Sciatic nerve (tissue), 2 donors: ENCODE data around the gene PLA2G4C. TPM values are rescaled to one million over a fixed set of nuclear protein-coding genes. Genes with fewer than 3 reads are reported as not detected.

ENCODE experiments used
- ATAC-seq: fragments of 200-7000 bp; cut with Tn5 transposase; one replicate; pipeline ENCODE4 v1.9.1; 2020; ENCODE audit warnings: mild to moderate bottlenecking, moderate library complexity
- DNase-seq: peaks from one replicate; pipeline ENCODE4 v3.0.0-alpha.2; 2020; ENCODE audit warnings: low spot score
- intact Hi-C: fragments of 100-400 bp; cut with DNase I; formaldehyde crosslinking; loops from one replicate; pipeline ENCODE4 v1.14.2; 2022
- total RNA-seq: library from RNA; stranded (reverse); fragmentation: NEBNext Ultra II Directional; extraction: Animal tissue kit (Norgen Biotek cat#: 25700); gene quantifications from one replicate; pipeline ENCODE4 v1.2.1, GENCODE V29; 2021
- donor health status: DM: no; HTN: no; CAD: no.
- donor health status: DM: no; HTN: no; CAD: no.

PLA2G4C gene, protein sequence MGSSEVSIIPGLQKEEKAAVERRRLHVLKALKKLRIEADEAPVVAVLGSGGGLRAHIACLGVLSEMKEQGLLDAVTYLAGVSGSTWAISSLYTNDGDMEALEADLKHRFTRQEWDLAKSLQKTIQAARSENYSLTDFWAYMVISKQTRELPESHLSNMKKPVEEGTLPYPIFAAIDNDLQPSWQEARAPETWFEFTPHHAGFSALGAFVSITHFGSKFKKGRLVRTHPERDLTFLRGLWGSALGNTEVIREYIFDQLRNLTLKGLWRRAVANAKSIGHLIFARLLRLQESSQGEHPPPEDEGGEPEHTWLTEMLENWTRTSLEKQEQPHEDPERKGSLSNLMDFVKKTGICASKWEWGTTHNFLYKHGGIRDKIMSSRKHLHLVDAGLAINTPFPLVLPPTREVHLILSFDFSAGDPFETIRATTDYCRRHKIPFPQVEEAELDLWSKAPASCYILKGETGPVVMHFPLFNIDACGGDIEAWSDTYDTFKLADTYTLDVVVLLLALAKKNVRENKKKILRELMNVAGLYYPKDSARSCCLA
- total RNA-seq = 32.7 TPM

DNA sequence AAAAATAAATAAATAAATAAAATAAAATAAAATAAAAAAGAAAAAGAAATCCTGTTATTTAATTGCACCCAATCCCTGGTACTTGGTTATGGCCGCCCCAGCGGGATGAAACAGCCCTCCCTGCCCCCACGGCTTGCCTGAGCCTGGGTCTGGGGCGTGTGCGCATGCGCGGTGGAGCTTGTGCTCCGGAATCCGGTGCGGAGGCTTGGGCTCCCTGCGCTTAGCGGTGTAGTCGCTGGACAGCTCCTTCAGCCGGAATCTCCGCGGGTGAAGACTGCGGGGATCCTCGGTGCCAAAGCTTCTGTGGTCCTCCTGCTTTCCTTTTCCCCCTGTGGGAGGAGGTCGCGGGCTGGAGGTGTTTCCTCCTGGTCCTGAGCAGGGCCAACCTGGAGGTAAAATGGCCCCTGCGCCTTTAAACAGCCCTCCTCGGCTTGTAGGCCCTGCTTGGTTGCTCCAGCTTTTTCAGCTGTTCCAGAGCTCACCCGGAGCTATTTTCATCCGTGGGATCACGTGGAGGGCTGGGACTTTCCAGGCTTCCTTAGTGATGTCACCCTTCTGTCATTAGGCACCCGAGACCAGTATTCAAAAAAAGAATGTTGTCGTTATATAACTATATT is at the start of gene PLA2G4C:
Gene PLA2G4C (minus strand): TSS at position 468 of the 617 bp plus-strand sequence. CDS start 4,288 bp downstream, outside the sequence.
- peak; percentile 92 for DNase-seq
- ATAC-seq = peak; percentile 97
- intact Hi-C loops = no loop called here

DNA sequence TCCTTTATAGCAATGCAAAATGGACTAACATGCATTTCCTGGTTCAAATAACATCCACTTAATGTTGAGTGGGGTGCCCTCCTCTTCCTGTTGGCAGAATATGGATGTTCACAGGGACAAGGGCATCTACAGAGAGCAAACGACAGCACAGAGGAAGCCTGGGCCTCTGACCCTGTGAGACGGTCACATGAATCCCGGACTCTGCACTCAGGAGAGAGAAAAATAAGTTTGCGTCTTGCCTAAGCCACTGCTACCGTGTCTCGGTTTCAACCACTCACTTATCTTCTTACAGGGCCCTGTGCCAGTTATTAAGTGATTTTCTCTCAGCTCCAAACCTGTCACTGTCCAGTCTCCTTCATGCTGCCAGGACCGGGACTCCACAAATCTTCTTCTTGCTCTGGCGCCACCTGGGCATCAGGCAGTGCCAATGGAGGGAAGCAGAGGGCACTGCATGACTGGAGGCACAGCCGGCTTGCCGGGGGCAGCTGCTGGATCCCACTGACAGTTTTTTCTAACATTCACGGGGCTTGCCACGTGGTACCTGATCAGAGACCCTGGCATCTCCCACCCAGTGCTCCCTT is 47.7 kb upstream of the PLA2G4C start:
- intact Hi-C loops = no loop called here
- ATAC-seq (no peak), DNase-seq (no peak)

DNA sequence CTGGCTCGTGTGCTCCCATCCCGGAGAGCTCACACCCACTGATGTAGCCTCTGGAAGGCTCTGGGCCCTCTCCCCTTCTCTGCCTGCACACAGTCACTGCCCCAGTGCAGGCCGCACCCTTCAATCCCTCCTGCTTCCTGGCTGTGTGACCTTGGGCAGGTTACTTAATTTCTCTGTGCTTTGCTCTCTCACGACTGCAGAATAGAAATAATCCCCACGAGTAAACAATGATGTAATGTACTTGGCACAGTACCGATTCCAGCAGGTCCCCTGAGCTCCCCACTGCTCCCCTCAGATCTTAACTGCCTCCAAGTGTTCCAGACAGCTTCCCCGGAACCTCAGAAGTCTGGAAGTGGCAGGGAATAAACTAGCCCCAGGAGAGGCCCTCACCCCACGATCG is 43.4 kb upstream of the PLA2G4C start:
- ATAC-seq (no peak), DNase-seq (no peak)
- intact Hi-C loops = loop anchor here (5.0 kb wide), 1 partner anchor 47 kb away; no protein-coding TSS in a partner anchor

DNA sequence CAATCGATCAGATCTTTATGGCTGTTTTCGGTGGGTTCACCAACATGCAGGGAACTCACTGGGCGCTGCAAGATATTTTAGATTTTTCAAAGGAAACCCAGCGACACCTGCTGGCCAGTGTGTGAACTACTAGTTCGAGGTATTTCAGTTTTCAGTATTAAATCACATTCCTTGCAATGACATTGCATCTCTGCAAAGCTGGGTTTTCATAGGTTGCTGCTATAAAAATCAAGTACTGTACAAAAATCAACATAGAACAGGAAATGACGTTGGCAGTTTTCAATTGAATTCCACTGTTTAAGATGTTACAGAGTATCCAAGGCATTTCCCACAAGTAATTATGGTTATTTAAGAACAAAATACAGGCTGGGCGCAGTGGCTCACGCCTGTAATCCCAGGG is 41.9 kb upstream of the PLA2G4C start:
- intact Hi-C loops = loop anchor here (5.0 kb wide), 1 partner anchor 45 kb away; no protein-coding TSS in a partner anchor
- peak; percentile 53 for ATAC-seq
- peak; percentile 81 for DNase-seq

DNA sequence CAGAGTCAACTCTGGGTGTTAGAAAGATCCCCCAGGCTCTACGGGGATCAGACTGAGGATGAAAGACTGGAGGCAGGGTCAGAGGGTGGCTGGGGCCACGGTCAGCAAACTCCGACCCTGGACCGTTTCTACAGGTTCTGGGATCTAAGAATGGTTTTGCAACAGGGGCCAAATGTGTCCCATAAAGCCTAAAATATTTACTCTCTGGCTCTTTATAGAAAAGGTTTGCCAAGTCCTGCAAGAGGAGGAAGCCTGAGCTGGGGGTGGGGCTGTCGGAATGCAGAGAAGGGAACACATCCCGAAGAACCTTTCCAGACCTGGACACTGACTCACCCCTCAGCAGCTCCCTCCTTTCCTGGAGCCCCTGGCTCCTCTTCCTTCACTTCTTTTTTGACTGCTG is 38.8 kb upstream of the PLA2G4C start:
- DNase-seq = no peak
- no peak for ATAC-seq
- intact Hi-C loops = no loop called here

DNA sequence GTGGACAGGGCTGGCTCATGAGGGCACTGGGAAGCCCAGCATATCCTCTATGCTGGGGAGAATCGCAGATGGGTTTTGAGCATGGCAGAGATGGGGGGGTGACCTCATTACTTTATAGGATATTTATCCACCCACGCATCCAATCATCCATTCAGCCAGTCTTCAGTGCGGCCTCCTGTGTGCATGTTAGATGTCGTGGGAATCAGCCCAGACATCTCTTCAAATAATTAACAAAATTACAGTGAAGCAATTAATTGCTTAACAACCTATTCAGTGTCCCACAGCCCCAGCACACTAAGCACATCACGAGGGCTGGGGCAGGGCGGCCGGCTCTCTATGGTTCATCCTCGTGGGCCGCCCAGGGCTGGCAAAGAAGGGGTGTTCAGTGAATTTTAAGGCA is 38.0 kb upstream of the PLA2G4C start:
- intact Hi-C loops = no loop called here
- ATAC-seq (no peak), DNase-seq (no peak)

DNA sequence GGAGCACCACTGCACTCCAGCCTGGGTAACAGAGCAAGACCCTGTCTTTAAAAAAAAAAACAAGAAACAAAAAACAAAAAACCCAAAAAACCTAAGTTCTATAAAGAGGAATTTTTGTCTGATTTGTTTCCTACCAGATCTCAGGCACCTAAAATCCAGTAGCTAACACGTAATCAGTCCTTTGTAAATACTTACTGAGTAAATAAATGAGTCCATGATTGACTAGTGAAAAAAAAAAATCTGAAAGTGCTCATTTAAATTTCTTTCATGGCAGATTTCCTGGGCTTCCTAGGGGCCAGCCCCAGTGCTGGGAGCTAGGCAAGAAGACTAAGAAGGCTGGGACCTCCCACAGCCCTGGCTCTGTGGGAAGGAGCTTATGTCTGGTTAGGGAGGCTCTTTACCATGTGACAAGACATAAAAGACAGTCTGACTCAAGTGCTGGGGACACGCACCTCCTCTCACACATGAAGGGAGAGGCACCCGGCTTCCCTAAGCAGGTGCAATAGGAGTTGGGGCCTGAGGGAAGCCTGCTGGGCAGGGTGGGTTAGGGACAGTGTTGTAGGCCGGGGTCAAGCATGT is 37.1 kb upstream of the PLA2G4C start:
- ATAC-seq (no peak), DNase-seq (no peak)
- intact Hi-C loops = no loop called here

DNA sequence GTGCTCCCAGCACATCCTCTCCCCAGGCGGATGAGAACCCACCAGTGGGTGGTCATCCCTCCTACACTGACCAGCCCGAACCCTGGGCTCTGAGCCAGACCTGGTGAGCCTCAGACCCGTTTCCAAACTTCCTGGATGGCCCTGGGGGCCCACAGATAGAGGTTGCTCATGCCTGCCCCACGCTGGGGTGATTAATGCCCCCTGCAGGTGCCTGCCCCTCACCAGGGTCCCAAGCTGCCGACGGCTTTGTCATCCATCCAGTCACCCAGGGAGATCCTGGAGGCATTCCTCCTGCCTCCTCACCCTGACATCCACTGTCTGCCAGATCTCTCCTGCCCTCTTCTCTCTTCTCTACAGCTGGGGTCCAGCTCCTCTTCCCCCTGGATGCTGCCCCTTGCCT is 28.4 kb upstream of the PLA2G4C start:
- DNase-seq = no peak
- intact Hi-C loops = no loop called here
- ATAC-seq = no peak

DNA sequence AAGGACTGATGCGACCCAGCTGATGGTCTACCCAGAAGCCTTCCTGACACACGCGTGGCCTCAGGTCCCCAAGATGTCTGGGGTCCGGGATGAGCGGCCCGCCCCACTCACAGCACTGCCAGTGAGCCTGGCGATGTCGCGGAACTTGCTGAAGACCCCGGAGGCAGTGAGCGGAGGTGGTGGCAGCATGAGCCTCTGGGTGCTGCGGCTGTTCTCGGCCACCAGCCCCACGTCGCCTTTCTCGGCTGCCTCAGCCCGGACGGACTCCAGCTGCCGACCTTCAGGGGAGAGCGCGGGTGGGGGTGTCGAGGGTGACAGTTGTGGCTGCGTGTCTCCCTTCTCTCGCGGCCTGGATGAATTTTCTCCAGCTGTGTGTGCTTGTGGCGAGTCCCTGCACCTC is 26.8 kb upstream of the PLA2G4C start:
- no peak for DNase-seq
- intact Hi-C loops = no loop called here
- no peak for ATAC-seq

DNA sequence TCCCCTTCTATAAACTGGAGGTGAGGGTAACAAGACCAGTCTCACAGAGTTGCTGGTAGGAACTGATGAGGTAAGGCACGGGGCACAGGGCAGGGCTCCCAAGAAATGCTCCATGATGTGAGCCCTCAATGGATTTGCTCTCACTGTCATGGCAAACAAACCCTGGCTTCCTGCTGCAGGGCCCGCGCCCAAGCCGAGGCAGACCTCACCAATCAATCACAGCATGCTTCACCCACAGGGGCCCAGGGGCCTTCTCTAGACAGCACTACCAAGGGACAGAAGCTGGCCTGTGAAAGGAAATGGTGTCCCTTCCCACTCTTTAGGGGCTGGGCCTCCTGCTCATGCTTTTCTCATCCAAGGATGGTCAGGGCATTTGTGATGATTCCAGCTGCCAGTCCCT is 25.9 kb upstream of the PLA2G4C start:
- no peak for DNase-seq
- intact Hi-C loops = no loop called here
- no peak for ATAC-seq

DNA sequence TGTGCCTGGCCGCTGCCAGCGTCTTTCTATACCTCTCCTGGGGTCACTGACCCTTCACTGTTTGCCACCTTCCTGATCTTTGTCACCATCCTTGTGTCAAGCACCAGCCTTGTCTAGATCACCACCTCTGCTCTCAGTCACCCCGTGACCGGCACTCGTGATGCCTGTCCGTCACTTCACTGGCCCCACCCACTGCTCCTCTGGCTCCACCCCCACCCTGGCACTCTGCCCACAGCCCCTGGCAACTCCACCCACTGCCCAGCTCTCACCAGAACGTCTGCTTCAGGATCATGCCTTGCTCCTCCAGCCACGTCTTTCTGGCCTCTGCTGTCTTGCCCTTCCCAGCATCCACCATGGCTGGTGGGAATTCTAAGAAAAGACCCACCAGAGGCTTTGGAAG is 24.8 kb upstream of the PLA2G4C start:
- intact Hi-C loops = no loop called here
- ATAC-seq (no peak), DNase-seq (no peak)

DNA sequence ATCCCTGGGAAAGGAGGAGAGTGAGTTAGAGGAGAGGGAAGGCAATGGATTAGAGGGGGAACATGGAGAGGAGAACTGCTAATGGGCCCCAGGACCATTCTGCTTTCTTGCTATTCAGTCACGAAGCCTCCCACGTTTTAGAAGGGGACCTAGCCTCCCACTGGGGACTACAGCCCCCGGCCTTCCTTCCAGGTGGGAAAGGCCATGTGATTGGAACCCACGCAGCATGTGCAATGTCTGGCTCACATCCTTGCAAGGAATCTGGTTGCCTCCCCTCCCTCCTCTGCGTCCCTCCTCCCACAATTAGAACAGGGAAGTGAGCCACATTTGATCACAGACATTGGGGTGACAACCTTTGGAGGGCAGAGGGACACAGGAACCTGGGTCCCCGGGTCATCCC is 22.5 kb upstream of the PLA2G4C start:
- ATAC-seq (no peak), DNase-seq (no peak)
- intact Hi-C loops = no loop called here

DNA sequence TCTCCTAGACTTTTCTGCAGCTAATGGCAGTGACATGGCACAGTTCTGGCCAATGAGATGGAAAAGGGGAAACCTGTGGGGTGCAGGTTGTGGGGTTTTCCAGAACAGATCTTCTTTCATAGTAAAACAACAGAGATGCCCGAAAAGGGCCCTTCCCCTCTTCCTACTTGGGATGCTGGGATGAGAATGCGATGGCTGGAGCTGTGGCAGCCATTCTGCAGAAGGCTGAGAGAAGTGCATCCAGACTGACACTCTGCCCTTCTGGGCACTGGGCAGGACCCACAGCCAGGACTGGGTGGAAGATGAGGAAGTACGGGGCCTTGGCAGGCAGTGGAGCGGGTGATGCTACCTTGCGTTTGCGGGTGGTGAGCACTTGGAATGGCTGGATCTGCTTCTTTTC is 16.9 kb upstream of the PLA2G4C start:
- DNase-seq (no peak), ATAC-seq (no peak)
- intact Hi-C loops = no loop called here

DNA sequence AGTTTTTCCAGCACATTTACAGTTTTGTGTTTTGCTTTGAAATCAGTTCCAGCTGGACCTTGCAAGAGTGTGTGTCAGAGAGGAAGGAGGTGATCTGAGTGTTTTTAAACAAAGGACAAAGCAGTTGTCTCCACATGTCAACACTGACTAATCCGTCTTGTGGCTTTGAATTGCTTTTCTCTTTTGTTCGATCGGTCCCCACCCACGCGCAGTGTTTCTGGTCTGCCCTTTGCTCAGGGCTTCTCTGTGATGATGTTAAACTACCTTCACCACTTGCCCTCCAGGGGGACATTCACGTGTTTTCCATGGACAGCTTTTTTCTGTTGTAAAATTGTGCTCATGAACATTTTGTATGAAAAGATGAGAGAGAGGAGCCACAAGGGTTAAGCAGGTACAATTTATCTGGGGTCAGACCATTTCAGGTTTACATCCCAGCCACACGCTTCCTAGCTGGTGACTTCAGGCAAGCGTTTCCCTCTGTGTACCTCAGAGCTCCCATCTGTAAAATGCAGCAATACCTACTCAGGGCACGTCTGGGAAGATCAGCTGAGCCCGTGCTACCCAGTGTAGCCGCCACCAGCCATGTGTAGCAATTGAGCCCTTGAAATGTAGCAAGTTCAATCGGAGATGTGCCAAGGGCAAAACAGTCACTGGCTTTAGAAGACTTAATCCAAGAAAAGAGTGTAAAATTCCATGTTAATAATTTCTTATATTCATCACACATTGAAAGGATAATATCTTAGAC is 13.5 kb upstream of the PLA2G4C start:
- no peak for ATAC-seq
- intact Hi-C loops = no loop called here

DNA sequence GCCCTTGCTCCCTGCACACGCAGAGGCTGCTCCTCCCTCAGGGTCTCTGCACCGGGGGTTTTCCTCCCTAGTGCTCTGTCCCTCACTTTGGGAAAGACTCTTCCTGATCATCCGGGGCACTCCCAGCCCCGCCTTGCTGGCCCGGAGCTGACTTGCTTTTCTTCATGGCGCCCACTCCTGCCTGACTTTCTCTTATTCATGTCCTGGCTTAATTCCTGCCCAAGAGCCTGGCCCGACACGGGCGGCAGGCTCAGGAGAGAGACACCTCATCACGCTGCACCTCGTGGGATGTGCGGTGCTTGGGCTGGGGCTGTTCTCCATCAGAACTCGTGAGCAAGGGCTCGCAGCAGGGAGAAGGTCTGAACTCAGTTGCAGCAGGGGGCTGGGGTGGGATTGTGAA is 11.8 kb upstream of the PLA2G4C start:
- DNase-seq (no peak), ATAC-seq (peak; percentile 17)
- intact Hi-C loops = no loop called here

More for the DNA sequence above, 13.5 kb upstream of the PLA2G4C start:
- DNase-seq = no peak

DNA sequence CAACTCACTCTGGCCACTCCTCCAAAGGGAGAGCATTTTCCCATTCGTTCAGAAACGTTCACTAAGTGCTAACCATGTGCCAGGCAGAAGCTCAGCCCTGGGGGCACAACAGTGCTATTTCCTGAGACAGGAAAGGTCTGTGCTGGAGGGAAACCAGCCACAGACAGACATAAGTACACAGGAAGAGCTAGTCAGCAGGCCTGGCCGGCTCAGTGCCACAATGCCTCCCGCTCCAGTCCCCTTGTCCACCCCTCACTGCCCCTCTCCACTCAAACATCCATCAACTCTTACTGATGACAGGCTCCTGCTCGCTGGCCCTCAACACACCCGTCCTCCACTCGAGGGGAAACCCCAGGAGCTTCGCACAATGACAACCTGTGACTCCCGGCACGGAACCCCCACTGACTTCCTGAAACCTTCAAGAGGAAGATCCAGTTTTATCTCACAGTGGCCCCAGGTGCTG is 11.3 kb upstream of the PLA2G4C start:
- intact Hi-C loops = no loop called here
- peak; percentile 30 for ATAC-seq

DNA sequence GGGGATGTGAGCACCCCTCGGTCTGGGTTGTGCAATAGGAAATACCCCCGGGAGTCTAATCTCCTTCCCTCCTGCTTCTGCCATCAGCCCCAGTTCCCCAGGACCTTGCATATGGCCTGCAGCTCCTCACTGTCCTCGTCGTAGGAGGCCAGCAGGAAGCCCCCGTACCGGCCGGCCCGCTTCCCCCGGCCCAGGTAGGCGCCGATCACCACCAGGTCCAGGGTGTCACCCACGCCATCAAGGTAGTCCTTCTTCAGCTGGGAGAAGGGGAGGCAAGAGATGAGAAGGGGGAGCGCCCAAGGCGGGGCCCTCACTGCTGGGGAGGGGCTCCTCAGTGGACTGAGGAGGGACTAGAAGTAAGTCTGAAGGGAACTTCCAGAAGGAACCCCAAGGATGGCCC is 10.4 kb upstream of the PLA2G4C start:
- DNase-seq = no peak
- intact Hi-C loops = no loop called here
- no peak for ATAC-seq

More for the DNA sequence above, 11.3 kb upstream of the PLA2G4C start:
- no peak for DNase-seq

DNA sequence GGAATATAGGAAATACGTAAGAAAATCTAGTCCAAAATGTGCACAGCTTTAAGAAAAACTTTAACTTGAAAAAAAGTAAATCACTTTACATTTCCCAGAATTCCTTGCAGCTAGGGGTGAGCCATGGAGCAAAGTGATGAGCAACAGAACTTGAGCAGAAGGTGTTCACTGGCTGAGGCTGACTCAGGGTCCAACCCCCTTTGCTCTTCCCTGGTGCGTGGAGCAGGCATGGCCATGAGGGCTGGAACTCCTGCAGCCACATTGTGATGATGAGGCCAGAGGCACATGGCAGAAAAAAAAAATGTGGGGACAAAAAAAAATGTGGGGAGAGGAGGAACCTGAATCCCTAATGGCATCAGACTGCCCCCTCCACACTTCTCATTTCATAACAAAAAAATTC is 9.9 kb upstream of the PLA2G4C start:
- no peak for ATAC-seq
- no peak for DNase-seq
- intact Hi-C loops = no loop called here

DNA sequence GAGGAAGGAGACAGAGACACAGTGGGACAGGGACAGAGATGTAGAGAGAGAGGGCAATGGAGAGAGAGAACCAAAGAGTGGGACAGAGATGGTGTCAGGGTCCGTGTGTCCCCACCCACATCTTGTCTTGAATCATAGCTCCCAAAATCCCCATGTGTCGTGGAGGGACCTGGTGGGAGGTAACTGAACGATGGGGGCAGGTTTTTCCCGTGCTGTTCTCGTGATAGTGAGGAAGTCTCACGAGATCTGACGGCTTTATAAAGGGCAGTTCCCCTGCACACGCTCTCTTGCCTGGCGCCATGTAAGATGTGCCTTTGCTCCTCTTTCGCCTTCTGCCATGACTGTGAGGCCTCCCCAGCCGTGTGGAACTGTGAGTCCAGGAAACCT is 7.5 kb upstream of the PLA2G4C start:
- DNase-seq (no peak), ATAC-seq (no peak)
- intact Hi-C loops = no loop called here
